Activated naive CD8-positive, alpha-beta T cell treated with anti-CD3 and anti-CD28 coated beads, Interleukin-2, amount 50 U/mL, for 24 hours (primary cell): ENCODE measurements around the gene PEX16.

Experiments
- ATAC-seq: fragments of 150-1000 bp; cut with Tn5 transposase; one replicate; pipeline ENCODE4 v1.10.0; 2021
- DNase-seq: peaks from one replicate; pipeline ENCODE4 v3.0.0; 2021
- H3K27ac Mint-ChIP-seq: one replicate; pipeline ENCODE4 v1.8.0; 2021; ENCODE audit warnings: mild to moderate bottlenecking, mixed read lengths
- H3K27me3 Mint-ChIP-seq: one replicate; pipeline ENCODE4 v1.8.0; 2021; ENCODE audit warnings: mixed read lengths
- H3K36me3 Mint-ChIP-seq: one replicate; pipeline ENCODE4 v1.8.0; 2021; ENCODE audit warnings: low read depth, mixed read lengths
- H3K4me1 Mint-ChIP-seq: one replicate; pipeline ENCODE4 v1.8.0; 2021; ENCODE audit warnings: mixed read lengths
- H3K4me3 Mint-ChIP-seq: one replicate; pipeline ENCODE4 v1.8.0; 2021; ENCODE audit warnings: mild to moderate bottlenecking, moderate library complexity, mixed read lengths
- H3K9me3 Mint-ChIP-seq: one replicate; pipeline ENCODE4 v1.8.0; 2021; ENCODE audit warnings: mixed read lengths

Gene PEX16

DNA sequence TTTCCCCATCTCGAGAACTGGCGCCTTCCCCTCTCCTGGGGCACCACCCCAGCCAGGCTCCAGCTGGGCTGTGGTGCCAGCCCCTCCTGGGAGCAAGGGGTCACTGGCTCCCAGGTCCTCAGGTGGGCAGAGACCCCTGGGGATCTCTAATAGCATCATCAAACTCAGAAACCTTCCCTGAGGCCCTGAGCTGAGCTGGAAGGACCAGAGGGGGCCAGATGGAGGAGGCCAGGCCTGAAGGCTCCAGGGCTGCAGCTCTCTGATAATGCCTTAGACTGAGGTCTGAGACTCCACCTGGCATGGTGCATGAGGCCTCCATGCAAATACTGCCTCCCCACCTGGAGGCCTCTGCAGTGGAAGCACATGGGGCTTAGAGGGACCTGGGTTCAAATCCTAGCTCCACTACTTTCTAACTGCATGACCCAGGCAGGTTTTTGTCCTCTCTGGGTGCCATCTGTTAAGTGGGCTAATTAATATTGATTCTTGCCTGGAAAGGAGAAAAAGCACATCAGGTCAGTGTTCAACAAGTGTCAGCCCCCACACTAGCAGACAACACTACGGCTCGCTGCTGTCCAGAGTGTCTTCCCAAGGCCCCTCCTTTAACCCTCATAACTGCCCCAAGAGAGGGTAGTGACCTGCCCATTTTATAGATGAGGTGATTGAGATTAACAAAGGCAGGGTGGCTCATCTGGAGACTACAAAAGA lies 30.7 kb downstream of the PEX16 start:
- DNase-seq (no peak), ATAC-seq (no peak)
- Mint-ChIP-seq H3K36me3 (no peaks in the 10 kb centered on the region), H3K9me3 (no peaks in the 10 kb centered on the region), H3K4me1 (peaks cover 7% of the 10 kb centered on the region), H3K27ac (no peak overlapping the region), H3K27me3 (peaks cover 6% of the 10 kb centered on the region), H3K4me3 (no peak overlapping the region)

DNA sequence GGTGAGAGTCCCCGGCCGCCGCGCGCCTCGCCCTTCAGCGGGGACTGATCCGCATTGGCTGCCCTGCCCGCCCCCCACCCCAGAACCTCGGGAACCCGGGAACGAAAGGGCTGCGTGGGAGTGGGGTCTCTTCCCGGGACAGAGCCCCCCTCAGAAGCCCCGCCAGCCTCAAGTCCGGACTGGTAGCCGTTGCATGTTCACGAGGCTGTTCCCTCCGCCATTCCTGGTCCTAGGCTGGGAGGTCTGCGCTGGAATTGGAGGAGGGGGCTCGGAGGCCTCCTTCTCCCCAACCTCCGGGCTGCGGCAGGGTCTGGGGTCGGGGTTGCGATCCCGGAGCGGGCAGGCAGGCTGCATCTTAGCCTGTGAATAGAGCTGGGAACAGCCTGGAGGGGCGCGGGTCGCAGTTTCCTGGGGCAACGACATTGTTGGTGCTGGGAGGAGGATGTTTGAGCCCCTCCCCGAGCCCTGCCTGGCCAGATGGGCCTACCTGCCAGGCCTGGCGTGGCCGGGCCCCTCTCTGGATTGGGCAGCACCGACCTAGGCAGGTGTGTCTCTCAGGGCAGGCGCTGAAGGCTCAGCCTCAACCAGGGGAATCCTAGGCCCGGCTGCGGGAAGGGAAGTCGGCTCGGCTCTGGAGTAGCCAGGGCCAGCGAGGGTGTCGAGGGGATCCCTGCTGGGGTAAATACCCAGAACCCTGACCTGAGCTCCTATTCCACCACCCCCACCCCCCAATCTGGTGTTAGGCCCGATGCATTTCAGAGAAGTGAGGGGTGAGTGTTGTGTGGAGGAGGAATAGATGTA lies 31.6 kb downstream of the PEX16 start:
- no peaks in the 10 kb centered on the region for H3K9me3 Mint-ChIP-seq
- no peak for ATAC-seq
- H3K27me3 Mint-ChIP-seq, result peaks cover 6% of the 10 kb centered on the region
- H3K4me1 Mint-ChIP-seq, result peaks cover 7% of the 10 kb centered on the region
- H3K27ac Mint-ChIP-seq, result no peak overlapping the region
- H3K4me3 Mint-ChIP-seq, result peak overlapping the region; percentile 34
- no peaks in the 10 kb centered on the region for H3K36me3 Mint-ChIP-seq
- no peak for DNase-seq

DNA sequence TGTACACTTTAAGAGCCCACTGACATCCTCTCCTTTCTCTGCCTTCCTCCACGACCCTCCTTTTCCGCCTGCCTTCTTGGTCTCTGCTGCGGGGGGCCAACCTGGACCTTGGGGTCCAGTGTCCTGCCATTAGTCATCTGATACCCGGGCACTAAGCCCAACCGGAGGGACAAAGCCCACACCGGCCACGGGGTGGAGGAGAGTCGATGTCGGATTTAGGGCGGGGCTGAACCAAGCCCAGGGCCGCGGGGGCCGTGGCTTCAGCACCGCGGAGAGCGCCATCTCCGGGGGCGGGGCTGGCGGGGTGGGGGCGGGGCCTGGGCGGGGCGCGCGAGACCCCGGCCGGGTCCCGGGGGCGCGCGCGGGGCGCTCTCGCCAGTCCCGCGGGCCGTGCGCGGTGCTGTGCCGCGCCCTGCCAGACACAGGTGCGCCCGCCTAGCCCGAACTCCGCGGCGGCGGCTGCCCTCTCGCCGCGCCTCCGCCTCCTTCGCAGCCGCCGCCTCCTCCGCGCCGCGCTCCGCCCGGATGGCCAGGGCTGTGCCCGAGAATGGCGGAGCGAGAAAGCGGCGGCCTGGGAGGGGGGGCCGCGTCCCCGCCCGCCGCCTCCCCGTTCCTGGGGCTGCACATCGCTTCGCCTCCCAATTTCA lies 32.3 kb downstream of the PEX16 start, which contains the start of gene MAPK8IP1:
Gene MAPK8IP1 (plus strand): TSS at position 378 of the 647 bp plus-strand sequence. CDS start 170 bp downstream, at position 548.
- peaks cover 6% of the 10 kb centered on the region for H3K27me3 Mint-ChIP-seq
- peaks cover 7% of the 10 kb centered on the region for H3K4me1 Mint-ChIP-seq
- H3K27ac Mint-ChIP-seq, result no peak within 1 kb of the TSS
- peak; percentile 56 for DNase-seq
- no peaks in the 10 kb centered on the region for H3K9me3 Mint-ChIP-seq
- peak; percentile 67 for ATAC-seq
- peaks cover 2% of the 10 kb centered on the region for H3K36me3 Mint-ChIP-seq
- peak within 1 kb of the TSS; percentile 62 for H3K4me3 Mint-ChIP-seq

DNA sequence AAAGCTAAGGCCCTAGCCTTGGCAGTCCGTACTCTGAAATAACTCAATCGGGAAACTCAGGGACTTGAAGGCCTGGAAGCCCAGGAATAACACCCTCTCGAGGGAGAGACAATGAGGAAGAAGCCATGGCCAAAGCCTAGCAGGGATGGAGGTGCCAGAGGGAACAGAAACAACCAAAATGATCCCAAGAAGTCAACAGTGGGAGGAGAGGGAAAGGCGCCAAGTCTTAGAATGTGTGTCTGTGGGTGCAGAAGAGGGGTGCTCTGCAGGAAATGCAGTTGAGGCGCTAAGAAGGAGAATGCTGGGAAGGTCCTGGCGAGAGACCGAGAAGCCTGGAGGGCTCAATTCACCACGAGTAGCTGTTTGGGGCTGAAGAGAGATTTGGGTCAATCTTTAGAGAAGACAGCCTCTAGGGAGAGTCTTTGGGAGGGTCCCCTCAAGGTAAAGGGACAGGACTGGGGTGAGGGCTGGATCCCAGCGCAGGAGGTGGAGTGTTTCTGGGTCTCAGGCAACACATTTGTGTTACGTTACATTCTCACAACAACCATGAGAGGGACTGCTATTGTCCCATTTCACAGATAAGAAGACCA lies 33.0 kb downstream of the PEX16 start:
- Mint-ChIP-seq H3K4me3 (peak overlapping the region; percentile 62), H3K27ac (no peak overlapping the region), H3K36me3 (peaks cover 2% of the 10 kb centered on the region)

DNA sequence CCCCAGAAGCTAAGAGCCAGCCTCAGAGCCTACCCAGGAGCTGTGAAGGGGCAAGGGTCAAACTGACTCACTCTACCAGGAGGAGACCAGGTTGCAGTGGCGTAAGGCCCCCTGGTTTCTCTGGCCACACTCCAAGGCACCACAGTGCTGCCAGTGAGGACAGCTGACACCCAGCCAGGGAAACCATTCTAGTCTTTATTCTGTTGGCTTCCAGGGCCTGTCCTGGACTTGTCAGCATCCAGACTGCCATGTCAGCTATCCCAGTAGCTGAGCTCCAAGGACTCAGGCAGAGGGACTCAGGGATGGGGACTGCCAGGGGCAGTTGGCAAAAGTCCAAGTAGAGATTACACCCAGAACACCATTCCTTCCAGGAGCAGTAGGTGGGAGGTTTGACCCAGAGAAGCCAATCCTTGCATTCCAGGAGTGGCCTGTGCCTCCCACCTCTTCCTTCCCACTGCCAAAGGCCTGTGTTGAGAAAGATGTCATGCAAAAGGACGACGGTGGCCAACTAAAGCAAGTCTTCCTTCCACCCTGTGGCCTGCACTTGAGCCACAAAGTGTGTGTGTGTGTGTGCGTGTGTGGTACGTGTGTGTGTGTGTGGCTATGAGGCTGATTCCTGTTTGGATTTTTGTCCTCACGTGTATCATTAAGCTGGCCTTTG lies 35.8 kb downstream of the PEX16 start:
- Mint-ChIP-seq H3K4me3 (no peak overlapping the region), H3K36me3 (peaks cover 4% of the 10 kb centered on the region), H3K4me1 (peaks cover 7% of the 10 kb centered on the region), H3K27ac (no peak overlapping the region), H3K9me3 (no peaks in the 10 kb centered on the region), H3K27me3 (peaks cover 6% of the 10 kb centered on the region)
- DNase-seq (no peak), ATAC-seq (no peak)

More for the DNA sequence above, 33.0 kb downstream of the PEX16 start:
- Mint-ChIP-seq H3K27me3 (peaks cover 6% of the 10 kb centered on the region), H3K9me3 (no peaks in the 10 kb centered on the region), H3K4me1 (peaks cover 7% of the 10 kb centered on the region)
- DNase-seq (no peak), ATAC-seq (no peak)

DNA sequence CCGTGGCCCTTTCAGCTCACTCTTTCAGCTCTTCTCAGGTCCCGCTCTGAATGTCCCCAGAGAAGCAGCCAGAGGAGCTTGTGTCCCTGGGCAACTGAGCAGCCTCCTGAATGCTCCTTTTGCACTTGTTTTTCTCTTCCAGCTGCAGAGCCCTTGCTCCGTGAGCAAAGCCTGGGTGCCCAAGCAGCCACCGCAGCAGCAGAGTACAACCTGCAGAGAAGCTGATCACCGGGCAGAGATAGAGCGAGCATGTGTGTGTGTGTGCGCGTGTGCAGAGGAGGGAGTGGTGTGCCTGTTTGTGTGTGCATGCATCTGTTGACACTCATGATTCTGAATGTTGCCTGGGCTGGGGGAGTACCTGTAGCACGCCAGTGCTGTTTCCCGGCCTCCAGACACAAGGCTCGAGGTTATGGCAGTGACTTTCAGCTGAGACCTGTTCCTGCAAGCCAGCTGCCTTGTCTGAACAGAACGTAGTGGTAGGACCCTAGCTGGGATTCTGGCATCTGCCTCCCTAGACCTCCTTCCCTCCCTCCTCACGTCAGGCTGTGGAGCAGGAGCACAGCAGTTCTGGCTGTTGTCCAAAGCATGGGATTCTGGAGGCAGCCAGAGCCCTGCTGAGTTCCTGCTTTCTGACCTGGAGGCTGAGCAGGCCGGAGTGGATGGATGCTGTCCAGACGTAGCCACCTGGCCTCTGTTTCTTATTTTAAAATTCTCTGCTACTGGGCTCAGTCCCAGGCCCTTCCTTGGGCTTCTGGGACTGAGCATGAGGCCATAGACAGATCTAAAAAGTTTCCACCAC lies 36.7 kb downstream of the PEX16 start:
- H3K4me1 Mint-ChIP-seq, result peaks cover 7% of the 10 kb centered on the region
- no peak for ATAC-seq
- H3K36me3 Mint-ChIP-seq, result peaks cover 4% of the 10 kb centered on the region
- H3K27ac Mint-ChIP-seq, result no peak overlapping the region
- no peak overlapping the region for H3K4me3 Mint-ChIP-seq
- peaks cover 4% of the 10 kb centered on the region for H3K27me3 Mint-ChIP-seq
- no peak for DNase-seq
- no peaks in the 10 kb centered on the region for H3K9me3 Mint-ChIP-seq

DNA sequence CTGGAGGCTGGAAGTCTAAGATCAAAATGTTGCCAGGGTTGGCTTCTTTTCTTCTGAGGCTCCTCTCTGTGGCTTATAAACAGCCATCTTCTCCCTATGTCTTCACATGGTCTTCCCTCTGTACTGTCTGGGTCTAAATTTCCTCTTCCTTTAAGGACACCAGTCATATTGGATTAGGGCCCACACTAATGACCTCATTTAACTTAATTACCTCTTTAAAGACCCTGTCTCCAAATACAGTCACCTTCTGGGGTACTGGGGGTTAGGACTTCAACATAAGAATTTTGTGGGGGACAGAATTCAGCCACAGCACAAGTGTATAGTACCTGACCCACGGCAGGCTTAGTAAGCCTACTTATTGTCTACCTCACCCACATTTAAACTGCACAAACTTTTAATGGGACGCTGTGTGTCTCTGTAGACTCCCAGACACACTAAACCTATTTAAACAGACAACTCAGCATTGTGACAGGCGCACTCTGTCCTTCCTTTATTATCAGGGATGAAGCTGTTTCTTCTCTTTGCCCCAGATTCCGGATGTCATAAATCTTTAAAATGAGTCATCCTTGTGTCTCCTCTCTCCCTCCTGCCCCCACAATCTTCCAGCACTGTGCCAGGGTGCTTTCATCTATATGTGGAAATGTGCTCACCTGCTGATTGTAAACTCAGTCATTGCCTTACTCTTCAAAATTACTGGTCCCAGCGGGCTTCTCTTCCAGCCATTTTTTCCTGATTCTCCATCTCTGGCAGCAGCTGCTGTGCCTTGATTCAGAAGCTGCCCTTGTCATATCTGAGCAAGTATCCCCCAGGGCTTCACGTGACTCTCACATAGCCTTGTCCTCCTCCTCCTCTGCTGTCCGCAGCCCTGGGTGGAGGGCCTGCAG lies 37.6 kb downstream of the PEX16 start:
- Mint-ChIP-seq H3K36me3 (peaks cover 4% of the 10 kb centered on the region), H3K9me3 (no peaks in the 10 kb centered on the region), H3K27ac (no peak overlapping the region), H3K4me1 (peaks cover 4% of the 10 kb centered on the region), H3K27me3 (peaks cover 4% of the 10 kb centered on the region), H3K4me3 (no peak overlapping the region)
- DNase-seq (no peak), ATAC-seq (no peak)

DNA sequence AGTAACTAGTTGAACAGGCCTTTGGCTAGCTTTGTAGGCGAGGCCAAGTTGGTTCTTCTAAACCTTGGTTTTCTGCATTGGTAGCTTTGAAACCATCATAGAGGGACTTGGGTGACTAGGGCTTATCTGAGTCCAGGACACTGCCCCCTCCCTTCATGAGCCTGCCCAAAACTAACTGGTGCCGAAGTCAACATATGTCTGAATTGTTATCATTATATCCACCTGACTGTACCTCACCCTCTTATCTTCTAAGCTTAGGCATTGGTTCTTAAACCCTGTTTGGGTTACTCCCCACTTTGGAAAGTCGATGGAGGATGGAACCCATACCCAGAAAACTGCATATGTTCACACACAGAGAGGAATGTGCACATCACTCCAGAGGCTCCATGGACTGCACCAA lies 39.8 kb downstream of the PEX16 start:
- Mint-ChIP-seq H3K27me3 (no peaks in the 10 kb centered on the region), H3K27ac (no peak overlapping the region), H3K4me3 (no peak overlapping the region), H3K36me3 (peaks cover 4% of the 10 kb centered on the region), H3K4me1 (no peaks in the 10 kb centered on the region), H3K9me3 (no peaks in the 10 kb centered on the region)
- DNase-seq, result no peak
- no peak for ATAC-seq

DNA sequence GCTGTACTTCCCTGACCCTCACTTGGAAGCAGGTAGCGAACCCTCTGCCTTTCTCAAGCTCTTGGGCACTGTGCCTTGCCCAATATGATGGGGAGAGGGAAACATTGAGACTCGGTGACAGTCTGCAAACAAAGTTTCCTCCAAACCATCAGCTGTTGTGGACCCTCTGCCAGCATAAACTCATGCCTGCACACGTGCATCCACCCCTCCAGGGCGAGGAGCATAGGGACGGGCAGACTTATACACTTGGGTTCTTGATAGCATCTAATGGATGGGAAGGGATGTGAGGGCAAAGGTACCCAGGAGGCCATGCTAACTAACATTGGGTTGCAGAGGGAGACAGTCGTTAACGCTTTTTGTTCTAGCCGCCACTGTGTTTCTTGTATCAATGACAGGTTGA lies 40.5 kb downstream of the PEX16 start:
- H3K4me3 Mint-ChIP-seq, result no peak overlapping the region
- no peak for ATAC-seq
- H3K27ac Mint-ChIP-seq, result no peak overlapping the region
- no peaks in the 10 kb centered on the region for H3K4me1 Mint-ChIP-seq
- peaks cover 4% of the 10 kb centered on the region for H3K36me3 Mint-ChIP-seq
- H3K9me3 Mint-ChIP-seq, result no peaks in the 10 kb centered on the region
- no peak for DNase-seq
- no peaks in the 10 kb centered on the region for H3K27me3 Mint-ChIP-seq

DNA sequence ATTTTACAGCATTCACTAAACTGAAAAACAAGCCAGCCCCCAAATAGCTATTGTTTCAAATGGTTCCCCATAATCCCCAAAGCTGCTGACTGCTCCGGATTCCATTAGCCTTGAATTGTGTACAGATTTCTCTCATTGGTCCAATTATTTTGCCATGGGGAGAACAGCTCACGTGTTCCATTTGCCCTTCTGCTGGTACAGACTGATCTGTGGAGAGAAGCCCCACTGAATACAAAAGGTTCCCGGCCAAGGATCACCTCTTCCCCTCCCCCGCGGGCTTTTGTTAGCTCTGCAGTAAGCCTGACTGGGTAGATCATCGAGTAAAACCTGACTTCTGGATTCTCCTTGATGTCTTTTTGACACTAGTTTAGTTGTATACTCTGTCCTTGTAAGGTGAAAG lies 41.3 kb downstream of the PEX16 start:
- Mint-ChIP-seq H3K4me3 (no peak overlapping the region), H3K27ac (no peak overlapping the region), H3K4me1 (no peaks in the 10 kb centered on the region), H3K9me3 (no peaks in the 10 kb centered on the region), H3K36me3 (peaks cover 5% of the 10 kb centered on the region), H3K27me3 (no peaks in the 10 kb centered on the region)
- no peak for ATAC-seq
- DNase-seq, result no peak

DNA sequence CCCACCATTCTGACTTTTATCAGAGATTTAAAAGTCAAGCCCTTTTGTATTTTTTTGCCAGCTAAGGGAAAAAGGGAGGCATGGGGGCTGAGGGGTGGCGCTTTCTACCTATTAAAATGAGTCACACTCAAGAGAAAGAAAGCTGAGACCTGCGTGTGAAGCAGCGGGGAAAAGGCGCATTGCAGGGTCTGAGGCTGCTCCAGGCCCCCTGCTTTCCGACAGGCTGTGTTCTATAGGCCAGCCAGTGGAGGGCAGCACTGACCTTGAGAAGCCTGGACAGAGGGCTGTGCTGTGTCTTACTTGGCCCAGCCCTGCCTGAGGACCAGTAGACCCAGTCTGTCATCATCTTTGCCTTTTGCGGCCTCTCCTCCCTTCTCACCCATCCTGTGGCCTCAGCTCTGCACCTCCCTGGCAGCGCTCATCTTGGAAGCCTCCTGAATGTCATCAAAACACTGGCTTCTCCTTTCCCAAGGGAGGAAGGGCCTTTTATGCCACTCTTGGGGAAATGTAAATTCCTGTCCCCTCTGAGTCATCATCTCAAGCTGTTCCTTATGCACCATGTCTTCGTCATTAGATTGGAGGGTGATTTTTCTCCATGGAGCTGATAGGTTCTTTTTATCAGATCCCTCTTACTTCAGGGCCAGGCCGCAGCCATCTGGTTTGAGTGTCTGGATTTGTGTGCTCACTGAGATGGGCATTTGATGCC lies 44.9 kb downstream of the PEX16 start:
- Mint-ChIP-seq H3K27ac (no peak overlapping the region), H3K9me3 (no peaks in the 10 kb centered on the region), H3K27me3 (no peaks in the 10 kb centered on the region), H3K4me3 (no peak overlapping the region), H3K36me3 (peaks cover 17% of the 10 kb centered on the region), H3K4me1 (no peaks in the 10 kb centered on the region)
- peak; percentile 79 for ATAC-seq
- peak; percentile 34 for DNase-seq

DNA sequence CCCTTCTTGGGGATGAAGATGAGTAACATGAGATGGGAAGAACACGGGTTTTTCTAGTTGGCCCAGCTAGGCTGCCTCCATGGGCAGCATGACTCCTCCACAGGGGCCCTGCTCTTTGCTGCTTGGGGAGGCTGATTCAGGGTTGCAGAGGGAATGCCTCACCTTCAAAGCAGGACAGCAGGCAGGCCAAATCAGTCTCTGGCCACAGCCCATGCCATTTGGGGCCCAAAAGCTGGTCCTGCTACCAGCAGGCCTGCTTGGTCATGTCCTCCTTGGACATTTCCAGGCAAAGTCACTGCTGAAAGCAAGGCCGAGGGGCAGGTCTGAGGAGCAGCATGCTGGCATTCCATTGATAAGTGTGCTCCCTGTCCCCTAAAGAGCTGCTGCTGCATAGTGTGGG lies 46.0 kb downstream of the PEX16 start:
- Mint-ChIP-seq H3K36me3 (peaks cover 19% of the 10 kb centered on the region), H3K9me3 (no peaks in the 10 kb centered on the region), H3K4me3 (no peak overlapping the region), H3K27ac (no peak overlapping the region), H3K27me3 (no peaks in the 10 kb centered on the region), H3K4me1 (no peaks in the 10 kb centered on the region)
- DNase-seq, result no peak
- no peak for ATAC-seq
